22Rv1 (cell line): ENCODE data around the gene CAPZB.

Experiments
- H3K27ac ChIP-seq: fragments of 450-650 bp; 2 replicates; pipeline ENCODE4 v1.5.1; 2017
- ZFX ChIP-seq: fragments of 450-650 bp; IDR thresholded peaks from 2 replicates; pipeline ENCODE4 v1.6.1; 2017; ENCODE audit warnings: antibody characterized with exemption, borderline replicate concordance
- TF ChIP-seq, protein P1 (sequence below): fragments of 450-650 bp; IDR thresholded peaks from 2 replicates; pipeline ENCODE4 v1.5.1; 2017; ENCODE audit warnings: mild to moderate bottlenecking

The CAPZB gene

DNA sequence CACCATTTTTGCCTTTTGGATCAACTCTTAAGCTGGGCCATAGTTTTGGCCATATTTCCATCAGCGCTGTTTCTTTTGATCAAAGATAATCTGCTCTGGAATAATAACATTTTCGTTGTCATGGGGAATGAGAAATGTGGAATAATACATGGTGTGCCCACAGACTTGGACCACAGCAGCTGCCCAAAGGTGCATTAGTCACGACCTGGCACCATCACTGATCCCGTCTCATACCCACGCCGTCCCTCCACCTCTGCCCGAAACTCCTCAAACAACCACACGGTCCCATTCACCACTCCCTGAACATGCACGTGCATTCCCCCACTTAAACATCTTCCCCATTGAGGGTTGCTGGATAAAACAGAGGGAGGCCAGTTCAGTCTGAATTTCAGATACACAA, 96.4 kb downstream of the CAPZB start:
- TF ChIP-seq ZFX: no peak
- TF ChIP-seq, protein P1, sequence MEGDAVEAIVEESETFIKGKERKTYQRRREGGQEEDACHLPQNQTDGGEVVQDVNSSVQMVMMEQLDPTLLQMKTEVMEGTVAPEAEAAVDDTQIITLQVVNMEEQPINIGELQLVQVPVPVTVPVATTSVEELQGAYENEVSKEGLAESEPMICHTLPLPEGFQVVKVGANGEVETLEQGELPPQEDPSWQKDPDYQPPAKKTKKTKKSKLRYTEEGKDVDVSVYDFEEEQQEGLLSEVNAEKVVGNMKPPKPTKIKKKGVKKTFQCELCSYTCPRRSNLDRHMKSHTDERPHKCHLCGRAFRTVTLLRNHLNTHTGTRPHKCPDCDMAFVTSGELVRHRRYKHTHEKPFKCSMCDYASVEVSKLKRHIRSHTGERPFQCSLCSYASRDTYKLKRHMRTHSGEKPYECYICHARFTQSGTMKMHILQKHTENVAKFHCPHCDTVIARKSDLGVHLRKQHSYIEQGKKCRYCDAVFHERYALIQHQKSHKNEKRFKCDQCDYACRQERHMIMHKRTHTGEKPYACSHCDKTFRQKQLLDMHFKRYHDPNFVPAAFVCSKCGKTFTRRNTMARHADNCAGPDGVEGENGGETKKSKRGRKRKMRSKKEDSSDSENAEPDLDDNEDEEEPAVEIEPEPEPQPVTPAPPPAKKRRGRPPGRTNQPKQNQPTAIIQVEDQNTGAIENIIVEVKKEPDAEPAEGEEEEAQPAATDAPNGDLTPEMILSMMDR: no peak
- no peak overlapping the region for H3K27ac ChIP-seq

DNA sequence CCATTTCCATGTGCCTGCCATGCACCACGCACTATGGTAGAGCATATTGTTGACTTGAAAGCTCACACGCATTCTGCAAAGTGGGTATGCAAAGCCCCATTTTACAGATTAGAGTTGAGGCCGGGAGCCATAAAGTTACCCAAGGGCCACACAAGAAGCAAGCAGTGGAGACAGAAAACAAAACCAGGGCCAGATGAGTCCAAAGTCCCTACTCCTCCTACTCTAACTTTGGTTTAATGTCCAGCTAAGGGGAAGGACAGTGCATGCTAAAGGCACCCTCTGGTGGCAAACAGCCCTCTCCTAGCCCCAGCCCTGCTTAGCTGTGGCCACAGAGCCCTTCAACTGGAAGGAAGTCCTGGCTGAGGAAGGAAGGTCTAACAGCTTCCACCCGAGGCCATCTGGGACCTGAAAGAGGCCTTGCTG, 98.3 kb downstream of the CAPZB start:
- no peak for TF ChIP-seq ZFX
- TF ChIP-seq, protein P1: no peak
- H3K27ac ChIP-seq: no peak overlapping the region

- TF ChIP-seq, protein P1: no peak
- TF ChIP-seq ZFX: no peak
Measured at GRCh38 chr1:19385869-19386591, 99.3 kb downstream of the CAPZB start.

GRCh38 chr1:19385221-19385620, 100.1 kb downstream of the CAPZB start:
- H3K27ac ChIP-seq: peak overlapping the region; percentile 24
- no peak for TF ChIP-seq ZFX
- TF ChIP-seq, protein P1: no peak

More at GRCh38 chr1:19385869-19386591, 99.3 kb downstream of the CAPZB start:
- peak overlapping the region; percentile 24 for H3K27ac ChIP-seq

DNA sequence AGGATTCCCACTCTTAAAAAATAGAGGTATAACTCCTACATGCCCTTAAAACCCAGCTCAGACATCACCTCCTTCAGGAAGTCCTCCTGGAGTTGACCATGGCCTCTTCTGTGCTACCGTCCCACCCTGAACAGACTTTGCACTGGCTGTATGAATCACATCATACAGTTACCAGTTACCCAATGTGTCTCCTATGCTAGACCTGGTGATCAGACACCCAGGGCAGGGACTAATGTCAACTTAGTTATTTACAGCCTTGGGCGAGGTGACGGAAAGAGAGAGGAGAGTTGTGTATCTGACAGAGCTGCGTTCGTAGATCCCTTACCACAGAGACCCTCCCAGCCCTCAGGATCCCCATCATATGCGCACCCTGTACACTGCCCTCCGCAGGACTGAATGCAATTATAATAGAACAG, 100.6 kb downstream of the CAPZB start:
- H3K27ac ChIP-seq: no peak overlapping the region
- no peak for TF ChIP-seq ZFX
- TF ChIP-seq, protein P1: no peak

- no peak for TF ChIP-seq ZFX
- TF ChIP-seq, protein P1: no peak
- H3K27ac ChIP-seq: no peak overlapping the region
Measured at GRCh38 chr1:19384113-19384512, 101.2 kb downstream of the CAPZB start.

DNA sequence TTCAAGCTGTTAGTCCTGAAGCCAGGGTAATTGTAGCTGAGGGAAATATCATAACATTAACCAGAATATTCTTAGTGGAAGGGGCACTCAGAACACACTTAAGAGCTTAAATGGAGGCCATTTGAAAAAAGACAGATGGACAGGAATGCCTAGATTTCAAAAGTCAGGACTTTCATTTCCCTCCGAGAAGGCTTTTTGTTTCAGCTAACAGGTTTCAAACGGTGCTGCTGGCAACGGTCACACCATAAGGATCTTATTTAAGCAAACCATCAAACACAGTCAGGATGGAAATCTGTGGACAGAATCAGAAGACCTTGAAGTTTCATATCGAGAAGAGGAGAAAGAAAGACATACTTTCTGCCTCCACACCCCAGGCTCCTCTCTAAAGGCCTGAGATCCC, 103.1 kb downstream of the CAPZB start:
- no peak for TF ChIP-seq ZFX
- TF ChIP-seq, protein P1: no peak
- no peak overlapping the region for H3K27ac ChIP-seq
